GM19099 (cell line): ENCODE measurements around the gene CKB.

Experiments
- POLR2A ChIP-seq: IDR thresholded peaks from 3 replicates; pipeline ENCODE4 v1.6.1; 2011; ENCODE audit warnings: low read depth; ENCODE audit not compliant: insufficient read length; ENCODE audit errors: extremely low read depth

CKB gene

GRCh38 chr14:103535081-103535890, 12.7 kb upstream of the CKB start:
- no peak for TF ChIP-seq POLR2A

- no peak for TF ChIP-seq POLR2A
Observed at GRCh38 chr14:103534576-103535061, 12.0 kb upstream of the CKB start.

- TF ChIP-seq POLR2A, result no peak
Observed at GRCh38 chr14:103533999-103534575, 11.5 kb upstream of the CKB start.

GRCh38 chr14:103533137-103533998, 10.7 kb upstream of the CKB start:
- no peak for TF ChIP-seq POLR2A

GRCh38 chr14:103532216-103533136, 9.8 kb upstream of the CKB start:
- no peak for TF ChIP-seq POLR2A

GRCh38 chr14:103531421-103532215, 9.0 kb upstream of the CKB start:
- TF ChIP-seq POLR2A, result no peak

- TF ChIP-seq POLR2A, result no peak
Observed at GRCh38 chr14:103530831-103531230, 8.2 kb upstream of the CKB start.

- TF ChIP-seq POLR2A, result no peak
Observed at GRCh38 chr14:103530390-103530789, 7.8 kb upstream of the CKB start.

- no peak for TF ChIP-seq POLR2A
Observed at GRCh38 chr14:103529383-103530365, 7.0 kb upstream of the CKB start.

GRCh38 chr14:103528587-103529382, 6.2 kb upstream of the CKB start, which contains the start of gene TRMT61A:
TSS of gene TRMT61A (plus strand) at chr14:103529196. CDS start at chr14:103529979, 783 bp downstream.
- TF ChIP-seq POLR2A, result peak; percentile 78

- TF ChIP-seq POLR2A, result no peak
Observed at GRCh38 chr14:103528146-103528586, 5.5 kb upstream of the CKB start.

GRCh38 chr14:103527408-103528145, 4.9 kb upstream of the CKB start:
- peak; percentile 32 for TF ChIP-seq POLR2A
